ENCODE results near the gene SUSD3.

DNA sequence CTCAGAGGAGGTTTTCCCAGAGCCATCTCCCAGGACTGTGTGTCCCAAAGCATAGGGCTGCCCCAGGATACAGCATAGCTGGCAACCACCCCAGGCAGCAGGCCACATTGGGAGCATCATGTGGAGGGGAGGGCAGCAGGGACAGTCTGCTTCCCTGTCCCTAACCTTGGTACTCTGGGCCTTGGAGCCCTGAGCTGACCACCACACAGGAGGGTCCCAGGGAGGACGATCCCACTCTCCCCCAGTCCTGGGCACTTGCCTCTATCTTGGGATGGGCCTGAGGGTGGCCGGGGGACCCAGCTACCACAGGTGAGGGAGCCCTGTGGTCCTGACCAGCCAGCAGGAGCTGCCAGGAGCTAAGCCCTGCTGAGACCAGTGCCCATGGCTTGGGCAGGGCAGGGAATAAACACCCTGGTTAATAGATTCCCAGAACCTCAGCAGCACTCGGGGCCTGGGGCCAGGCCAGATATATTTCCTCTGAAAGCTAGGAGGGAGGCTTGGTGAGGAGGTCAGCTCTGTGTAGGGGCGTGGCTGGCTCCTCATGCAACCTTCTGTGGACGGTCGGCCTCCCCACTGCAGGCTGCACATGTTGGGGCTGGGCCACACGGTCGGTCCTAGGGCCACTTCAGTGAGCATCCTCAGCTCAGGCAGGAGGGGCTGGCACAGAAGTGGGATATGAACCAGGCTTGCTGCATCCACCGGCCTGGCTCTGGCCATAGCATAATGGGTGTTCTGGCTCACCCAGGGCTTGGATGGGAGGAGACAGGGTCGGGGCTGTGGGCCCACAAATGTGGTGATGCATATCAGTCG lies 71.4 kb downstream of the SUSD3 start:
- TF ChIP-seq, protein P1, sequence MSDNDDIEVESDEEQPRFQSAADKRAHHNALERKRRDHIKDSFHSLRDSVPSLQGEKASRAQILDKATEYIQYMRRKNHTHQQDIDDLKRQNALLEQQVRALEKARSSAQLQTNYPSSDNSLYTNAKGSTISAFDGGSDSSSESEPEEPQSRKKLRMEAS (IDR thresholded peaks at IDR 0.05) = no peak
- TF ChIP-seq TAF1 (IDR thresholded peaks at IDR 0.05; ENCODE audit: low read depth) = no peak
